ENCODE results near the gene WFS1.

DNA sequence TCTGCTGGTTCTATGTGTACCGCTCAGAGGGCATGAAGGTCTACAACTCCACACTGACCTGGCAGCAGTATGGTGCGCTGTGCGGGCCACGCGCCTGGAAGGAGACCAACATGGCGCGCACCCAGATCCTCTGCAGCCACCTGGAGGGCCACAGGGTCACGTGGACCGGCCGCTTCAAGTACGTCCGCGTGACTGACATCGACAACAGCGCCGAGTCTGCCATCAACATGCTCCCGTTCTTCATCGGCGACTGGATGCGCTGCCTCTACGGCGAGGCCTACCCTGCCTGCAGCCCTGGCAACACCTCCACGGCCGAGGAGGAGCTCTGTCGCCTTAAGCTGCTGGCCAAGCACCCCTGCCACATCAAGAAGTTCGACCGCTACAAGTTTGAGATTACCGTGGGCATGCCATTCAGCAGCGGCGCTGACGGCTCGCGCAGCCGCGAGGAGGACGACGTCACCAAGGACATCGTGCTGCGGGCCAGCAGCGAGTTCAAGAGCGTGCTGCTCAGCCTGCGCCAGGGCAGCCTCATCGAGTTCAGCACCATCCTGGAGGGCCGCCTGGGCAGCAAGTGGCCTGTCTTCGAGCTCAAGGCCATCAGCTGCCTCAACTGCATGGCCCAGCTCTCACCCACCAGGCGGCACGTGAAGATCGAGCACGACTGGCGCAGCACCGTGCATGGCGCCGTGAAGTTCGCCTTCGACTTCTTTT, 32.2 kb downstream of the WFS1 start:
- TF ChIP-seq, protein P1, sequence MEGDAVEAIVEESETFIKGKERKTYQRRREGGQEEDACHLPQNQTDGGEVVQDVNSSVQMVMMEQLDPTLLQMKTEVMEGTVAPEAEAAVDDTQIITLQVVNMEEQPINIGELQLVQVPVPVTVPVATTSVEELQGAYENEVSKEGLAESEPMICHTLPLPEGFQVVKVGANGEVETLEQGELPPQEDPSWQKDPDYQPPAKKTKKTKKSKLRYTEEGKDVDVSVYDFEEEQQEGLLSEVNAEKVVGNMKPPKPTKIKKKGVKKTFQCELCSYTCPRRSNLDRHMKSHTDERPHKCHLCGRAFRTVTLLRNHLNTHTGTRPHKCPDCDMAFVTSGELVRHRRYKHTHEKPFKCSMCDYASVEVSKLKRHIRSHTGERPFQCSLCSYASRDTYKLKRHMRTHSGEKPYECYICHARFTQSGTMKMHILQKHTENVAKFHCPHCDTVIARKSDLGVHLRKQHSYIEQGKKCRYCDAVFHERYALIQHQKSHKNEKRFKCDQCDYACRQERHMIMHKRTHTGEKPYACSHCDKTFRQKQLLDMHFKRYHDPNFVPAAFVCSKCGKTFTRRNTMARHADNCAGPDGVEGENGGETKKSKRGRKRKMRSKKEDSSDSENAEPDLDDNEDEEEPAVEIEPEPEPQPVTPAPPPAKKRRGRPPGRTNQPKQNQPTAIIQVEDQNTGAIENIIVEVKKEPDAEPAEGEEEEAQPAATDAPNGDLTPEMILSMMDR (IDR thresholded peaks at IDR 0.05; ENCODE audit: poor library complexity) = no peak
- no peak for TF ChIP-seq EZH2 (IDR thresholded peaks at IDR 0.05; ENCODE audit: borderline replicate concordance)
- no peak for TF ChIP-seq EZH2phosphoT487 (IDR thresholded peaks at IDR 0.05; ENCODE audit: low read depth, severe bottlenecking, unreplicated experiment)
